ENCODE data around the gene CHCHD6. TPM values are rescaled to one million over a fixed set of nuclear protein-coding genes. Genes with fewer than 3 reads are reported as not detected.

CHCHD6 gene
- total and polyA plus RNA-seq, 4 donors = 12.1 to 22.6 (median 17.5) TPM

- ATAC-seq (ENCODE audit: insufficient read depth, low FRiP score) = no peak
- H3K9ac ChIP-seq (ENCODE audit: insufficient read depth in 1 of 2, low read length in 2 of 2) = no peak overlapping the region
- no peaks in the 10 kb centered on the region for H3K4me1 ChIP-seq (ENCODE audit: control insufficient read depth in 5 of 5, insufficient read depth in 5 of 5, low read length in 5 of 5)
- no peak for TF ChIP-seq CTCF (IDR thresholded peaks at IDR 0.05; ENCODE audit: control extremely low read depth, extremely low read depth)
- H3K36me3 ChIP-seq (ENCODE audit: control insufficient read depth in 4 of 4, insufficient read depth in 4 of 4, low read length in 4 of 4) = peaks cover 0 to 1% (median 0%) of the 10 kb centered on the region in 4 donors
- H3K27ac ChIP-seq (ENCODE audit: low read depth in 1 of 2, low read length in 1 of 2) = no peak overlapping the region
- H3K4me3 ChIP-seq = no peak overlapping the region
- no peaks in the 10 kb centered on the region for H3K9me3 ChIP-seq (ENCODE audit: control insufficient read depth in 4 of 4, insufficient read depth in 3 of 4, low read length in 3 of 4)
- no peak for DNase-seq
- 96 to 97% methylated on average over 3 of the region's 3 CpGs for WGBS, 2 donors
- H3K27me3 ChIP-seq (ENCODE audit: control insufficient read depth in 3 of 3, insufficient read depth in 3 of 3, low read length in 2 of 3) = no peaks in the 10 kb centered on the region
These were observed 64.9 kb downstream of the CHCHD6 start for GRCh38 chr3:126768903-126769302.

DNA sequence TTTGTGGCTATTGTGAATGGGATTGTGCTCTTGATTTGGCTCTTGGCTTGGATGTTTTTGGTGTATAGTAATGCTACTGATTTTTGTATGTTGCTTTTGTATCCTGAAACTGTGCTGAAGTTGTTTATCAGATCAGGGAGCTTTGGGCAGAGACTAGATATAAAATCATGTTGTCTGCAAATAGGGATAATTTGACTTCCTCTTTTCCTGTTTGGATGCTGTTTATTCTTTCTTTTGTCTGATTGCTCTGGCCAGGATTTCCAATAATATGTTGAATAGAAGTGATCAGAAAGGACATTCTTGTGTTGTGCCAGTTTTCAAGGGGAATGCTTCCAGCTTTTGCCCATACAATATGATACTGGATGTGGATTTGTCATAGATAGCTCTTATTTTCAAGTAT is 66.1 kb downstream of the CHCHD6 start:
- Histone ChIP-seq H3K27ac (ENCODE audit: low read depth in 1 of 2, low read length in 1 of 2) (no peak overlapping the region), H3K9me3 (ENCODE audit: control insufficient read depth in 4 of 4, insufficient read depth in 3 of 4, low read length in 3 of 4) (no peaks in the 10 kb centered on the region), H3K4me1 (ENCODE audit: control insufficient read depth in 5 of 5, insufficient read depth in 5 of 5, low read length in 5 of 5) (no peaks in the 10 kb centered on the region), H3K36me3 (ENCODE audit: control insufficient read depth in 4 of 4, insufficient read depth in 4 of 4, low read length in 4 of 4) (peaks cover 0 to 1% (median 0%) of the 10 kb centered on the region in 4 donors), H3K4me3 (no peak overlapping the region), H3K9ac (ENCODE audit: insufficient read depth in 1 of 2, low read length in 2 of 2) (no peak overlapping the region), H3K27me3 (ENCODE audit: control insufficient read depth in 3 of 3, insufficient read depth in 3 of 3, low read length in 2 of 3) (no peaks in the 10 kb centered on the region)
- ATAC-seq (ENCODE audit: insufficient read depth, low FRiP score) = no peak
- TF ChIP-seq CTCF (IDR thresholded peaks at IDR 0.05; ENCODE audit: control extremely low read depth, extremely low read depth) = no peak
- DNase-seq = no peak

GRCh38 chr3:126773167-126773566 is 69.1 kb downstream of the CHCHD6 start:
- H3K27me3 ChIP-seq (ENCODE audit: control insufficient read depth in 3 of 3, insufficient read depth in 3 of 3, low read length in 2 of 3) = no peaks in the 10 kb centered on the region
- no peaks in the 10 kb centered on the region for H3K36me3 ChIP-seq (ENCODE audit: control insufficient read depth in 4 of 4, insufficient read depth in 4 of 4, low read length in 4 of 4)
- no peak for TF ChIP-seq CTCF (IDR thresholded peaks at IDR 0.05; ENCODE audit: control extremely low read depth, extremely low read depth)
- H3K9me3 ChIP-seq (ENCODE audit: control insufficient read depth in 4 of 4, insufficient read depth in 3 of 4, low read length in 3 of 4) = no peaks in the 10 kb centered on the region
- no peak overlapping the region for H3K9ac ChIP-seq (ENCODE audit: insufficient read depth in 1 of 2, low read length in 2 of 2)
- ATAC-seq (ENCODE audit: insufficient read depth, low FRiP score) (no peak), DNase-seq (no peak)
- H3K4me1 ChIP-seq (ENCODE audit: control insufficient read depth in 5 of 5, insufficient read depth in 5 of 5, low read length in 5 of 5) = no peaks in the 10 kb centered on the region
- no peak overlapping the region for H3K4me3 ChIP-seq
- WGBS, 2 donors = 91 to 98% methylated on average over 5 of the region's 5 CpGs
- no peak overlapping the region for H3K27ac ChIP-seq (ENCODE audit: low read depth in 1 of 2, low read length in 1 of 2)

- H3K4me3 ChIP-seq = no peak overlapping the region
- 93 to 95% methylated on average over 1 of the region's 1 CpG for WGBS, 2 donors
- DNase-seq (no peak), ATAC-seq (ENCODE audit: insufficient read depth, low FRiP score) (no peak)
- TF ChIP-seq CTCF (IDR thresholded peaks at IDR 0.05; ENCODE audit: control extremely low read depth, extremely low read depth) = no peak
- no peaks in the 10 kb centered on the region for H3K4me1 ChIP-seq (ENCODE audit: control insufficient read depth in 5 of 5, insufficient read depth in 5 of 5, low read length in 5 of 5)
- no peaks in the 10 kb centered on the region for H3K9me3 ChIP-seq (ENCODE audit: control insufficient read depth in 4 of 4, insufficient read depth in 3 of 4, low read length in 3 of 4)
- H3K36me3 ChIP-seq (ENCODE audit: control insufficient read depth in 4 of 4, insufficient read depth in 4 of 4, low read length in 4 of 4) = no peaks in the 10 kb centered on the region
- no peak overlapping the region for H3K27ac ChIP-seq (ENCODE audit: low read depth in 1 of 2, low read length in 1 of 2)
- H3K27me3 ChIP-seq (ENCODE audit: control insufficient read depth in 3 of 3, insufficient read depth in 3 of 3, low read length in 2 of 3) = no peaks in the 10 kb centered on the region
- no peak overlapping the region for H3K9ac ChIP-seq (ENCODE audit: insufficient read depth in 1 of 2, low read length in 2 of 2)
These were observed 69.7 kb downstream of the CHCHD6 start for GRCh38 chr3:126773783-126774182.
